HCT116 (cell line): ENCODE data around the gene ASCC1. TPM values are rescaled to one million over a fixed set of nuclear protein-coding genes. Genes with fewer than 3 reads are reported as not detected.

ENCODE experiments used
- ATAC-seq: fragments of 200-7000 bp; cut with Tn5 transposase; 2 replicates; pipeline ENCODE4 v1.9.1; 2020; ENCODE audit warnings: mild to moderate bottlenecking, moderate library complexity
- BruUV-seq: library from RNA; stranded (reverse); fragments of 400-500 nt; replicated peaks from 2 replicates; lab custom pipeline; 2021; lab: Mats Ljungman, UMichigan
- CTCF ChIA-PET: fragments of 300-600 bp; sonication (Branson Sonifier 250); formaldehyde crosslinking; loops from one replicate; lab custom pipeline; 2021; ENCODE audit warnings: antibody characterized with exemption; lab: Charles Lee
- POLR2A ChIA-PET: fragments of 300-600, 350-600 bp; sonication (Branson Sonifier 250); formaldehyde crosslinking; loops from one replicate; lab custom pipeline; 2021; ENCODE audit warnings: antibody characterized with exemption; lab: Charles Lee
- RAD21 ChIA-PET, 2 experiments: fragments of 300-600 bp; sonication (Branson Sonifier 250); formaldehyde crosslinking; loops; one replicate each; lab custom pipeline; 2023; ENCODE audit warnings: low total read pairs in 2 of 2; ENCODE audit not compliant: uncharacterized antibody in 2 of 2, unreplicated experiment in 2 of 2, low non-redundant PET in 1 of 2; lab: Charles Lee
- DNase-seq: peaks from one replicate; pipeline ENCODE4 v3.0.0-alpha.2; 2010; ENCODE audit warnings: low read depth, low spot score
- H2AFZ ChIP-seq: fragments of 200-600 bp; shearing (Covaris generic), sonication (generic); 2 replicates; pipeline ENCODE4 v1.6.1; 2017; ENCODE audit warnings: low read depth, mixed run types, mixed read lengths, antibody characterized with exemption, low read length; ENCODE audit not compliant: poor library complexity, severe bottlenecking
- H3K27ac ChIP-seq: 2 replicates; pipeline ENCODE4 v1.5.1; 2012; ENCODE audit warnings: low read depth, low read length
- H3K27me3 ChIP-seq: fragments of 200-600 bp; sonication (generic); 2 replicates; pipeline ENCODE4 v1.6.1; 2016; ENCODE audit warnings: mixed run types, low read length, mixed read lengths; ENCODE audit not compliant: insufficient read depth
- H3K36me3 ChIP-seq, 2 experiments: fragments of 200-500 bp in 1 of 2; fragments of 200-600 bp in 1 of 2; sonication (Bioruptor generic) in 1 of 2; sonication (generic) in 1 of 2; 2 replicates each; pipeline versions ENCODE4 v1.5.1 to v1.6.1; 2014 to 2016; ENCODE audit warnings: low read length in 2 of 2, inconsistent platforms in 1 of 2, mixed read lengths in 1 of 2, mixed run types in 1 of 2; ENCODE audit not compliant: insufficient read depth in 2 of 2, control insufficient read depth in 1 of 2
- H3K4me1 ChIP-seq, 2 experiments: fragments of 200-600 bp in 1 of 2; sonication (generic) in 1 of 2; 2 replicates each; pipeline versions ENCODE4 v1.5.1 to v1.6.1; 2012 to 2017; ENCODE audit warnings: low read length in 2 of 2, inconsistent platforms in 1 of 2, mild to moderate bottlenecking in 1 of 2, mixed read lengths in 1 of 2, mixed run types in 1 of 2, moderate library complexity in 1 of 2; ENCODE audit not compliant: insufficient read depth in 2 of 2, control insufficient read depth in 1 of 2
- H3K4me2 ChIP-seq: fragments of 200-600 bp; sonication (generic); 2 replicates; pipeline ENCODE4 v1.6.1; 2017; ENCODE audit warnings: mixed run types, low read length, mixed read lengths
- H3K4me3 ChIP-seq, 2 experiments: fragments of 200-600 bp in 1 of 2; sonication (generic) in 1 of 2; replicated peaks in 1 of 2; 2 replicates each; pipeline ENCODE4 v1.5.1; 2011 to 2016; ENCODE audit warnings: low read length in 2 of 2, control low read depth in 1 of 2, low read depth in 1 of 2, mild to moderate bottlenecking in 1 of 2, mixed read lengths in 1 of 2, mixed run types in 1 of 2
- H3K79me2 ChIP-seq: fragments of 200-600 bp; sonication (generic); 2 replicates; pipeline ENCODE4 v1.6.1; 2017; ENCODE audit warnings: mild to moderate bottlenecking, mixed run types, low read length, moderate library complexity, mixed read lengths; ENCODE audit not compliant: insufficient read depth
- H3K9ac ChIP-seq: fragments of 200-600 bp; sonication (generic); 2 replicates; pipeline ENCODE4 v1.6.1; 2016; ENCODE audit warnings: low read length, mixed read lengths
- H3K9me2 ChIP-seq: fragments of 200-600 bp; sonication (generic), shearing (Covaris generic); 2 replicates; pipeline ENCODE4 v1.6.1; 2017; ENCODE audit warnings: mixed run types, mild to moderate bottlenecking, moderate library complexity; ENCODE audit not compliant: insufficient read depth
- H3K9me3 ChIP-seq, 2 experiments: fragments of 200-500 bp in 1 of 2; fragments of 200-600 bp in 1 of 2; sonication (Bioruptor generic) in 1 of 2; sonication (generic) in 1 of 2; 2 replicates each; pipeline ENCODE4 v1.6.1; 2014 to 2017; ENCODE audit warnings: low read length in 2 of 2, mixed read lengths in 2 of 2, inconsistent platforms in 1 of 2, low read depth in 1 of 2, mild to moderate bottlenecking in 1 of 2, mixed run types in 1 of 2, moderate library complexity in 1 of 2; ENCODE audit not compliant: control insufficient read depth in 1 of 2, insufficient read depth in 1 of 2
- H4K20me1 ChIP-seq: fragments of 200-600 bp; sonication (generic), shearing (Covaris generic); 2 replicates; pipeline ENCODE4 v1.6.1; 2017; ENCODE audit warnings: mixed run types, mild to moderate bottlenecking, moderate library complexity; ENCODE audit not compliant: insufficient read depth
- CEBPB ChIP-seq: IDR thresholded peaks from 2 replicates; pipeline ENCODE4 v1.6.1; 2012; ENCODE audit warnings: low read depth
- ELF1 ChIP-seq: IDR thresholded peaks from 2 replicates; pipeline ENCODE4 v1.6.1; 2012; ENCODE audit warnings: low read depth, borderline replicate concordance
- EZH2 ChIP-seq: fragments of 200-600 bp; sonication (generic); IDR thresholded peaks from 2 replicates; pipeline ENCODE4 v1.6.1; 2017; ENCODE audit warnings: antibody characterized with exemption, mixed run types
- FOSL1 ChIP-seq: IDR thresholded peaks from 2 replicates; pipeline ENCODE4 v1.6.1; 2012; ENCODE audit warnings: low read depth
- JUND ChIP-seq: IDR thresholded peaks from 2 replicates; pipeline ENCODE4 v1.6.1; 2012
- ZFX ChIP-seq: fragments of 450-650 bp; IDR thresholded peaks from 2 replicates; pipeline ENCODE4 v1.6.1; 2017
- intact Hi-C: fragments of 100-400 bp; cut with micrococcal nuclease; formaldehyde crosslinking; loops from 2 replicates; pipeline ENCODE4 v1.10.0; 2022
- total RNA-seq: library from RNA; stranded (reverse); gene quantifications from one replicate; pipeline ENCODE4 v1.2.1, GENCODE V29; 2021; ENCODE audit not compliant: unreplicated experiment
- TF ChIP-seq, protein P1 (sequence below): IDR thresholded peaks from 2 replicates; pipeline ENCODE4 v1.6.1; 2012
- TF ChIP-seq, protein P2 (sequence below): IDR thresholded peaks from 2 replicates; pipeline ENCODE4 v1.6.1; 2012; ENCODE audit warnings: low read depth

The ASCC1 gene
- total RNA-seq, 1 experiment from 2014 or later = 34.5 TPM

DNA sequence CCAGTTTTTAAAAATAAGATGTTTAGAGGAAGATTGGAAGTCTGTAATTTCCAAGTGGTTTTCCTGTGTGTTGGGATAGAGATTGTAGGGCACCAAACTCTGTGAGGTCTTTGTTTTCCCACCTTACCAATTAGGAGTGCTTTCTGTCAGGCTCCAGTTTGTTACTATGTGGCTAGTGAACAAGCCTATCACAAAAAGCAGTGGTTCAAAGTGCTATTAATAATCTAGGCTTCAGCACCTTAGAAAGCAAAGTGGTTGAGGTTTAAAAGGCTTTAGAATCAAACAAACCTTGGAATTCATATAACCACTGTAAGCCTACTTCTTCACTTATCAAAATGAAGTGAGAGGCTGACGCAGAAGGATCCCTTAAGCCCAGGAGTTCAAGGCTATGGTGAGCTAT, 11.4 kb downstream of the ASCC1 start:
- POLR2A ChIA-PET = no interaction called here

More for the DNA sequence above, 11.4 kb downstream of the ASCC1 start:
- Histone ChIP-seq H3K9ac (no peak overlapping the region), H2AFZ (no peak overlapping the region), H4K20me1 (no peaks in the 10 kb centered on the region), H3K9me3 (no peaks in the 10 kb centered on the region), H3K27ac (peak overlapping the region; percentile 42), H3K27me3 (no peaks in the 10 kb centered on the region), H3K4me1 (peaks cover 7 to 12% of the 10 kb centered on the region in 2 experiments; a peak in 3 of 4 replicates), H3K4me2 (no peak overlapping the region), H3K36me3 (peaks cover 0 to 8% of the 10 kb centered on the region in 2 experiments; a peak in 2 of 4 replicates), H3K79me2 (no peaks in the 10 kb centered on the region), H3K9me2 (no peaks in the 10 kb centered on the region), H3K4me3 (no peak overlapping the region)
- ChIA-PET CTCF (no interaction called here), RAD21 (no interaction called here)
- DNase-seq = no peak
- TF ChIP-seq, protein P1, sequence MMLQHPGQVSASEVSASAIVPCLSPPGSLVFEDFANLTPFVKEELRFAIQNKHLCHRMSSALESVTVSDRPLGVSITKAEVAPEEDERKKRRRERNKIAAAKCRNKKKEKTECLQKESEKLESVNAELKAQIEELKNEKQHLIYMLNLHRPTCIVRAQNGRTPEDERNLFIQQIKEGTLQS = no peak
- no peak for TF ChIP-seq JUND
- no peak for TF ChIP-seq ZFX
- TF ChIP-seq EZH2 = no peak
- TF ChIP-seq, protein P2, sequence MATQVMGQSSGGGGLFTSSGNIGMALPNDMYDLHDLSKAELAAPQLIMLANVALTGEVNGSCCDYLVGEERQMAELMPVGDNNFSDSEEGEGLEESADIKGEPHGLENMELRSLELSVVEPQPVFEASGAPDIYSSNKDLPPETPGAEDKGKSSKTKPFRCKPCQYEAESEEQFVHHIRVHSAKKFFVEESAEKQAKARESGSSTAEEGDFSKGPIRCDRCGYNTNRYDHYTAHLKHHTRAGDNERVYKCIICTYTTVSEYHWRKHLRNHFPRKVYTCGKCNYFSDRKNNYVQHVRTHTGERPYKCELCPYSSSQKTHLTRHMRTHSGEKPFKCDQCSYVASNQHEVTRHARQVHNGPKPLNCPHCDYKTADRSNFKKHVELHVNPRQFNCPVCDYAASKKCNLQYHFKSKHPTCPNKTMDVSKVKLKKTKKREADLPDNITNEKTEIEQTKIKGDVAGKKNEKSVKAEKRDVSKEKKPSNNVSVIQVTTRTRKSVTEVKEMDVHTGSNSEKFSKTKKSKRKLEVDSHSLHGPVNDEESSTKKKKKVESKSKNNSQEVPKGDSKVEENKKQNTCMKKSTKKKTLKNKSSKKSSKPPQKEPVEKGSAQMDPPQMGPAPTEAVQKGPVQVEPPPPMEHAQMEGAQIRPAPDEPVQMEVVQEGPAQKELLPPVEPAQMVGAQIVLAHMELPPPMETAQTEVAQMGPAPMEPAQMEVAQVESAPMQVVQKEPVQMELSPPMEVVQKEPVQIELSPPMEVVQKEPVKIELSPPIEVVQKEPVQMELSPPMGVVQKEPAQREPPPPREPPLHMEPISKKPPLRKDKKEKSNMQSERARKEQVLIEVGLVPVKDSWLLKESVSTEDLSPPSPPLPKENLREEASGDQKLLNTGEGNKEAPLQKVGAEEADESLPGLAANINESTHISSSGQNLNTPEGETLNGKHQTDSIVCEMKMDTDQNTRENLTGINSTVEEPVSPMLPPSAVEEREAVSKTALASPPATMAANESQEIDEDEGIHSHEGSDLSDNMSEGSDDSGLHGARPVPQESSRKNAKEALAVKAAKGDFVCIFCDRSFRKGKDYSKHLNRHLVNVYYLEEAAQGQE = no peak
- TF ChIP-seq CEBPB = no peak
- no peak for TF ChIP-seq ELF1
- TF ChIP-seq FOSL1 = no peak
- no TSS peak for BruUV-seq
- ATAC-seq = peak; percentile 20; the same call in 1 of the 2 replicates
- intact Hi-C loops = no loop called here
